Type B pancreatic cell (in vitro differentiated cells): ENCODE measurements around the gene REXO5. TPM values are rescaled to one million over a fixed set of nuclear protein-coding genes. Genes with fewer than 3 reads are reported as not detected.

Source experiments
- DNase-seq: peaks from one replicate; pipeline ENCODE4 v3.0.0; 2021; ENCODE audit warnings: mixed read lengths; ENCODE audit not compliant: unreplicated experiment; ENCODE audit errors: extremely low spot score
- H3K27ac Mint-ChIP-seq: 2 replicates; pipeline ENCODE4 v1.8.0; 2021; ENCODE audit warnings: mild to moderate bottlenecking, mixed read lengths
- H3K27me3 Mint-ChIP-seq: 2 replicates; pipeline ENCODE4 v1.8.0; 2021; ENCODE audit warnings: mixed read lengths
- H3K36me3 Mint-ChIP-seq: 2 replicates; pipeline ENCODE4 v1.8.0; 2021; ENCODE audit warnings: mixed read lengths
- H3K4me1 Mint-ChIP-seq: one replicate; pipeline ENCODE4 v1.8.0; 2021; ENCODE audit warnings: mixed read lengths; ENCODE audit not compliant: unreplicated experiment
- H3K4me3 Mint-ChIP-seq: 2 replicates; pipeline ENCODE4 v1.8.0; 2021; ENCODE audit warnings: mild to moderate bottlenecking, mixed read lengths
- H3K9me3 Mint-ChIP-seq: 2 replicates; pipeline ENCODE4 v1.8.0; 2021; ENCODE audit warnings: mixed read lengths
- CTCF ChIP-seq: fragments of 200-600 bp; sonication (generic); conservative IDR thresholded peaks from 2 replicates; pipeline ENCODE4 v1.5.0; 2021; ENCODE audit warnings: antibody characterized with exemption, mild to moderate bottlenecking
- total RNA-seq: library from RNA; stranded (reverse); gene quantifications from 2 replicates; pipeline ENCODE4 v1.2.1, GENCODE V29; 2021; ENCODE audit warnings: low replicate concordance

REXO5 gene
- total RNA-seq, 1 donor from 2014 or later = 8.2 TPM

GRCh38 chr16:20846030-20846429 is 39.7 kb downstream of the REXO5 start:
- Mint-ChIP-seq H3K27me3 (no peaks in the 10 kb centered on the region), H3K9me3 (no peaks in the 10 kb centered on the region), H3K4me3 (no peak overlapping the region), H3K27ac (no peak overlapping the region), H3K36me3 (peaks cover 8% of the 10 kb centered on the region), H3K4me1 (peaks cover 5% of the 10 kb centered on the region)
- DNase-seq = no peak
- TF ChIP-seq CTCF = no peak

DNA sequence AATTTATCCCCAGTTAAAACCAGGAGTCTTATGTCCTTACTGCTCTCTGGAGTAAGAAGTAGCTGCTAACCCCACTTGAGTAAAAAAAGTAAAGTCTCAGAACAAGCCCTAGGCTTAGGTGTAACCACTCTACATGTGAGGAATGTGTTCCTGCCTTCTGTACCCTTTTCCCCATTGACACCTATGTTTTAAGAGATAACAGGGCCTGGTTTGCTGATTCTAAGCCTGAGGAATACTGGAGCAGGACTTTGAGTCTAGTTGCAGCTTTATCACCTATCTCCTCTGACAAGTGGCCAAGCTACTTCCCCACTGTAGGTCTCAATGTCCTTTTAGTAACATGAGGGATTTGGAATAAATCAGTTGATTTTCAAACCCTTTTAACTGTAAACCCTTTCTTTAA is 40.2 kb downstream of the REXO5 start:
- Mint-ChIP-seq H3K9me3 (no peaks in the 10 kb centered on the region), H3K27ac (no peak overlapping the region), H3K4me3 (no peak overlapping the region), H3K36me3 (peaks cover 5% of the 10 kb centered on the region), H3K4me1 (peaks cover 5% of the 10 kb centered on the region), H3K27me3 (no peaks in the 10 kb centered on the region)
- TF ChIP-seq CTCF = no peak
- DNase-seq = no peak

- no peak for DNase-seq
- no peak for TF ChIP-seq CTCF
- peaks cover 5% of the 10 kb centered on the region for H3K4me1 Mint-ChIP-seq
- H3K27ac Mint-ChIP-seq = no peak overlapping the region
- no peaks in the 10 kb centered on the region for H3K9me3 Mint-ChIP-seq
- H3K27me3 Mint-ChIP-seq = no peaks in the 10 kb centered on the region
- H3K36me3 Mint-ChIP-seq = peaks cover 5% of the 10 kb centered on the region
- H3K4me3 Mint-ChIP-seq = no peak overlapping the region
These were observed 41.2 kb downstream of the REXO5 start for GRCh38 chr16:20847550-20847949.

GRCh38 chr16:20849589-20850390 is 43.5 kb downstream of the REXO5 start:
- Mint-ChIP-seq H3K9me3 (no peaks in the 10 kb centered on the region), H3K4me3 (no peak overlapping the region), H3K4me1 (peaks cover 5% of the 10 kb centered on the region), H3K27ac (peak overlapping the region; percentile 40), H3K27me3 (no peaks in the 10 kb centered on the region), H3K36me3 (peaks cover 5% of the 10 kb centered on the region)
- DNase-seq = peak; percentile 72
- peak; percentile 97 for TF ChIP-seq CTCF

DNA sequence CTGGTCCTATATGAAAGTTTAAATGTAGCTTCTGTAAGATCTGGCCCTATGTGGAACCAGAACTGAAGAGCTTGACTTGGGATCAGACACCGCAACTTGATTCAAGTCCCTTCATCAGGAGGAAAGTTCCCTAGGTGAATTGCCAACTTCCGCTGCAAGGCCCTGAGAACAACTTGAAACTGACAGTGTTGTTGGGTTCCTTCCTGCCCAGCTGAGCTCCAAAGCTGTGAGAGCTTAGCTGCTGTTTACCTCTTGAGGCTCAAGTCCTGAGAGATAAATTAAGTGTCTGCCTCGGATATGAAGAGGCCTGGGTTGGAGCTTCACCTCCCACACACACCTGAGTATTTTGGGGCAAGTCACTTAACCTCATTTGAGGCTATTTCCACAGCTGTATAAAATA is 44.7 kb downstream of the REXO5 start:
- DNase-seq = no peak
- Mint-ChIP-seq H3K27ac (no peak overlapping the region), H3K27me3 (no peaks in the 10 kb centered on the region), H3K4me1 (peaks cover 5% of the 10 kb centered on the region), H3K4me3 (no peak overlapping the region), H3K9me3 (no peaks in the 10 kb centered on the region), H3K36me3 (peaks cover 9% of the 10 kb centered on the region)
- TF ChIP-seq CTCF = no peak
